ENCODE measurements around the gene VSTM2L.

DNA sequence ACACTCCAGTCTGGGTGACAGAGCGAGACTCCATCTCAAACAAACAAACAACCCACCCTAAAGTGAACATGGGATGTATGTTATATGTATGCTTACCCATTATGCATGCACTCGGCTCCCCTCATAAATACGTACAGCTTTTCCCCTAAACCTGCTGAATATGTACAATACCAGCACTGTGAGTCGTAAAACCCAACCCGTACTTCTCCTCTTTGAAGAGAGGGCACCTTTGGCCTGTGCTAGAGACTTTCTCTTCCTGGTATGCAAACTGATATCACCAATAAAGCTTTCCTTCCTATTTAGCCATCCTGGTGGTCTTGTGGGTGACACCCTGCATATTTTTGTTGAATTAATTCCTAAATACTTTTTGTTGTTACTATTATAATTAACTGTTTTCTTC, 51.3 kb downstream of the VSTM2L start:
- no peak for TF ChIP-seq EZH2 (IDR thresholded peaks at IDR 0.05; ENCODE audit: insufficient read depth, poor library complexity, severe bottlenecking)
- TF ChIP-seq EZH2phosphoT487 (IDR thresholded peaks at IDR 0.05; ENCODE audit: insufficient read depth, low read depth), result no peak

Data from GM23248 (cell line).